Fibroblast of lung (primary cell): ENCODE results near the gene ZNF808. TPM values are rescaled to one million over a fixed set of nuclear protein-coding genes. Genes with fewer than 3 reads are reported as not detected.
"Not testable (repeated sequence)": the region's sequence is repeated elsewhere in the genome, so short reads cannot be mapped to it uniquely, and the experiment has no call there.

Source experiments
- DNase-seq, 2 donors: peaks; one replicate each; pipeline versions ENCODE4 v3.0.0 to v3.0.0-alpha.2; 2010; ENCODE audit warnings: low read depth in 2 of 2
- H2AFZ ChIP-seq: 2 replicates; pipeline ENCODE4 v1.5.1; 2012; ENCODE audit warnings: low read length, control low read depth, inconsistent platforms
- H3K27ac ChIP-seq: 2 replicates; pipeline ENCODE4 v1.5.1; 2011; ENCODE audit warnings: low read length, control low read depth; ENCODE audit not compliant: insufficient read depth
- H3K27me3 ChIP-seq: 2 replicates; pipeline ENCODE4 v1.5.1; 2011; ENCODE audit warnings: mild to moderate bottlenecking, low read length; ENCODE audit not compliant: control insufficient read depth, insufficient read depth
- H3K36me3 ChIP-seq: 2 replicates; pipeline ENCODE4 v1.5.1; 2011; ENCODE audit warnings: low read length; ENCODE audit not compliant: control insufficient read depth, insufficient read depth
- H3K4me1 ChIP-seq: 2 replicates; pipeline ENCODE4 v1.5.1; 2011; ENCODE audit warnings: low read length; ENCODE audit not compliant: control insufficient read depth, insufficient read depth; ENCODE audit errors: extremely low read depth
- H3K4me2 ChIP-seq: 2 replicates; pipeline ENCODE4 v1.5.1; 2011; ENCODE audit warnings: low read length, control low read depth; ENCODE audit not compliant: insufficient read depth; ENCODE audit errors: extremely low read depth
- H3K4me3 ChIP-seq, 4 experiments: fragments of 200-600 bp in 1 of 4; sonication (generic) in 1 of 4; replicated peaks in 1 of 4; 2 replicates each; pipeline ENCODE4 v1.5.1; 2011 to 2016; ENCODE audit warnings: low read length in 4 of 4, low read depth in 3 of 4, mild to moderate bottlenecking in 3 of 4, control low read depth in 2 of 4, inconsistent platforms in 1 of 4, mixed read lengths in 1 of 4; ENCODE audit not compliant: insufficient read depth in 1 of 4; ENCODE audit errors: control extremely low read depth in 1 of 4
- H3K79me2 ChIP-seq: 2 replicates; pipeline ENCODE4 v1.5.1; 2012; ENCODE audit warnings: mild to moderate bottlenecking, low read length, inconsistent platforms; ENCODE audit not compliant: control insufficient read depth, insufficient read depth
- H3K9ac ChIP-seq: 2 replicates; pipeline ENCODE4 v1.5.1; 2011; ENCODE audit warnings: mild to moderate bottlenecking, low read length, control low read depth; ENCODE audit not compliant: insufficient read depth
- H3K9me3 ChIP-seq: 2 replicates; pipeline ENCODE4 v1.5.1; 2012; ENCODE audit warnings: low read depth, low read length; ENCODE audit not compliant: control insufficient read depth, insufficient read depth
- H4K20me1 ChIP-seq: 2 replicates; pipeline ENCODE4 v1.5.1; 2011; ENCODE audit warnings: low read length; ENCODE audit not compliant: control insufficient read depth, insufficient read depth; ENCODE audit errors: extremely low read depth
- CTCF ChIP-seq, 2 donors: IDR thresholded peaks in 1 of 2; conservative IDR thresholded peaks in 1 of 2; 1 replicate in 1 of 2; 2 replicates in 1 of 2; pipeline ENCODE4 v1.5.1; 2011 to 2012; ENCODE audit warnings: low read length in 2 of 2, control low read depth in 1 of 2, inconsistent platforms in 1 of 2, low read depth in 1 of 2, mild to moderate bottlenecking in 1 of 2
- EZH2 ChIP-seq: IDR thresholded peaks from 2 replicates; pipeline ENCODE4 v1.5.1; 2012; ENCODE audit warnings: low read length, control low read depth, mild to moderate bottlenecking; ENCODE audit errors: missing control alignments
- polyA plus RNA-seq, 2 donors: library from polyadenylated mRNA; depleted of rRNA in 1 of 2; stranded (reverse) in 1 of 2; unstranded in 1 of 2; fragments of >200 nt; gene quantifications; 2 replicates each; pipeline ENCODE4 v1.2.1, GENCODE V29; 2011 to 2012; ENCODE audit warnings: missing spikeins in 1 of 2
- total RNA-seq: library from RNA; depleted of rRNA; stranded (reverse); fragments of >200 nt; gene quantifications from 2 replicates; pipeline ENCODE4 v1.2.1, GENCODE V29; 2014

ZNF808 gene
- total and polyA plus RNA-seq, 2 donors (not counting 1 experiment from before 2014, with no cell fraction given): 6.0 to 23.1 TPM

- TF ChIP-seq CTCF (conservative IDR thresholded peaks at IDR 0.05 in 1 of 2, IDR thresholded peaks at IDR 0.05 in 1 of 2; ENCODE audit: low read depth in 1 of 2, low read length in 2 of 2) (no peak), EZH2 (no peak)
- Histone ChIP-seq H3K4me3 (no peak overlapping the region), H3K36me3 (peaks cover 6% of the 10 kb centered on the region), H3K27ac (no peak overlapping the region), H3K79me2 (no peaks in the 10 kb centered on the region), H3K4me2 (no peak overlapping the region), H3K4me1 (no peaks in the 10 kb centered on the region), H4K20me1 (no peaks in the 10 kb centered on the region), H2AFZ (no peak overlapping the region), H3K9ac (no peak overlapping the region), H3K9me3 (no peaks in the 10 kb centered on the region), H3K27me3 (no peaks in the 10 kb centered on the region)
- no peak for DNase-seq
Measured at GRCh38 chr19:52541608-52542007, 14.1 kb downstream of the ZNF808 start.

GRCh38 chr19:52542541-52542940, 15.1 kb downstream of the ZNF808 start:
- not testable (repeated sequence) for H3K9ac ChIP-seq

GRCh38 chr19:52542984-52543664, 15.7 kb downstream of the ZNF808 start:
- DNase-seq: peak in 1 of 2 donors; percentile 2
- Histone ChIP-seq H3K36me3 (peaks cover 6% of the 10 kb centered on the region), H3K27ac (no peak overlapping the region), H4K20me1 (no peaks in the 10 kb centered on the region), H3K4me2 (no peak overlapping the region), H3K9ac (no peak overlapping the region), H3K9me3 (no peaks in the 10 kb centered on the region), H3K27me3 (no peaks in the 10 kb centered on the region), H2AFZ (no peak overlapping the region), H3K4me1 (no peaks in the 10 kb centered on the region), H3K4me3 (no peak overlapping the region), H3K79me2 (no peaks in the 10 kb centered on the region)
- no peak for TF ChIP-seq CTCF (conservative IDR thresholded peaks at IDR 0.05 in 1 of 2, IDR thresholded peaks at IDR 0.05 in 1 of 2; ENCODE audit: low read depth in 1 of 2, low read length in 2 of 2)
- TF ChIP-seq EZH2: no peak

More at GRCh38 chr19:52542541-52542940, 15.1 kb downstream of the ZNF808 start:
- H3K27me3 ChIP-seq, DNase-seq, H3K27ac ChIP-seq, H4K20me1 ChIP-seq, H3K9me3 ChIP-seq, H3K79me2 ChIP-seq, H3K4me1 ChIP-seq, H3K4me3 ChIP-seq, H2AFZ ChIP-seq, H3K4me2 ChIP-seq, H3K36me3 ChIP-seq: not testable (repeated sequence)
